HCT116 (cell line): ENCODE data around the gene SLC6A2. TPM values are rescaled to one million over a fixed set of nuclear protein-coding genes. Genes with fewer than 3 reads are reported as not detected.

Experiments used
- EZH2phosphoT487 ChIP-seq: fragments of 200-600 bp; IDR thresholded peaks from 2 replicates; pipeline ENCODE4 v1.6.1; 2018; ENCODE audit warnings: antibody characterized with exemption, borderline replicate concordance
- POLR2A ChIP-seq: IDR thresholded peaks from 2 replicates; pipeline ENCODE4 v1.7.0; 2011; ENCODE audit warnings: borderline replicate concordance; ENCODE audit not compliant: insufficient read depth, insufficient read length; ENCODE audit errors: extremely low read depth
- SIN3A ChIP-seq: IDR thresholded peaks from 2 replicates; pipeline ENCODE4 v1.6.1; 2012; ENCODE audit warnings: low read depth
- SRF ChIP-seq: IDR thresholded peaks from 2 replicates; pipeline ENCODE4 v1.6.1; 2012; ENCODE audit warnings: low read depth
- YY1 ChIP-seq: IDR thresholded peaks from 2 replicates; pipeline ENCODE4 v1.6.1; 2011; ENCODE audit warnings: low read length, low read depth, moderate library complexity, mild to moderate bottlenecking; ENCODE audit not compliant: insufficient replicate concordance; ENCODE audit errors: extremely low read depth
- ZNF274 ChIP-seq: fragments of 200-500 bp; sonication (Bioruptor generic); IDR thresholded peaks from 2 replicates; pipeline ENCODE4 v1.6.1; 2014; ENCODE audit warnings: mild to moderate bottlenecking, low read depth, low read length, inconsistent platforms
- total RNA-seq: library from RNA; stranded (reverse); gene quantifications from one replicate; pipeline ENCODE4 v1.2.1, GENCODE V29; 2021; ENCODE audit not compliant: unreplicated experiment
- TF ChIP-seq, protein P1 (sequence below): IDR thresholded peaks from 2 replicates; pipeline ENCODE4 v1.6.1; 2012; ENCODE audit warnings: low read depth
- TF ChIP-seq, protein P2 (sequence below): IDR thresholded peaks from 2 replicates; pipeline ENCODE4 v1.6.1; 2012
- TF ChIP-seq, protein P3 (sequence below), 3 experiments: fragments of 200-600 bp in 1 of 3; sonication (generic) in 1 of 3; IDR thresholded peaks in 2 of 3; conservative IDR thresholded peaks in 1 of 3; 2 replicates each; pipeline ENCODE4 v1.5.1; 2012 to 2017; ENCODE audit warnings: low read depth in 2 of 3, low read length in 2 of 3, antibody characterized with exemption in 1 of 3, borderline replicate concordance in 1 of 3, control low read depth in 1 of 3, mild to moderate bottlenecking in 1 of 3, mixed read lengths in 1 of 3, mixed run types in 1 of 3, moderate library complexity in 1 of 3; ENCODE audit not compliant: insufficient read depth in 1 of 3
- TF ChIP-seq, protein P4 (sequence below): IDR thresholded peaks from 2 replicates; pipeline ENCODE4 v1.6.1; 2012

The SLC6A2 gene
- total RNA-seq, 1 experiment from 2014 or later, result not detected

DNA sequence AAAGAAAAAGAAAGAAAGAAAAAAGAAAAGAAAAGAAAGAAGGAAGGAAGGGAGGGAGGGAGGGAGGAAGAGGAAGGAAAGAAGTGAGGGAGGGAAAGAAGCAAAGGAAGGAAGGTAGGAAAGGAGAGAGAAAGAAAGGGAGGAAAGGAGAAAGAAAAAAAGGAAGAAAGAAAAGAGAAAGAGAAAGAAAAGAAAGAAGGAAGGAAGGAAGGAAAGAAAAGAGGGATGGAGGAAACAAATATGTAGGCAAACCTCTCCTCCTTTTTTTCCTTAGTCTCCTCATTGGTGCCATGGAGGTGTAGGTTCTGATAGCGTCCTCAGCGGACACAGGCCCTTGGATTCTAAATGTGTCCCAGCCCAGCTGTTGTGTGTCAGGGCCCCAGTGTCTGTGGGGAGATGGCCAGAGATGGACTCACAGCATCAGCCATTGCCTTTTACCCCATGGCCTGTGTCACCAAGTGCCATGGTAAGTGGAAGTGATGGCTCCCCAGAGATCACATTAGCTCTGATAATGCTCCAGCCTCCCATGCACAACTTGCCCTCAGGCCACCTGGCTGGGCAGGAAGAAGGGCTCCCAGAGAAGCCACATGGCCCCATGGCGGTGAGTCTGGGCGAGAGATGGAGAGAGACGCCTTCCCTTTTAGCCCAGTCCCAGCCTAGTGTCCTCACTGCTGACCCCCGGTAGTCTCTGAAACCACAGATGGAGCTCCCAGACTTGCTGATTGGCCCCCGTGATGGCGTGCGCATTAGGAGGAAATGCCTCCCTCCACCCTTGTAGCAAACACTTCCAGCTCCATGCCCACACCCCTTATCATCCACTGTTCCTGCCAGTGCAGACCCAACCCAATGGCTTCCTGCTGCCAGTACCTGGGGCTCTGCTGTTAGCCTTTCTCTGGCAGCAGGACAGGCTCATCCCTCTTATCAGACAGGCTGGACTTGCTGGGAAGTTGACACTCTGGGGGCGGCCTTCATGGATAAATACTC, 3.7 kb upstream of the SLC6A2 start (continued):
- TF ChIP-seq, protein P1, sequence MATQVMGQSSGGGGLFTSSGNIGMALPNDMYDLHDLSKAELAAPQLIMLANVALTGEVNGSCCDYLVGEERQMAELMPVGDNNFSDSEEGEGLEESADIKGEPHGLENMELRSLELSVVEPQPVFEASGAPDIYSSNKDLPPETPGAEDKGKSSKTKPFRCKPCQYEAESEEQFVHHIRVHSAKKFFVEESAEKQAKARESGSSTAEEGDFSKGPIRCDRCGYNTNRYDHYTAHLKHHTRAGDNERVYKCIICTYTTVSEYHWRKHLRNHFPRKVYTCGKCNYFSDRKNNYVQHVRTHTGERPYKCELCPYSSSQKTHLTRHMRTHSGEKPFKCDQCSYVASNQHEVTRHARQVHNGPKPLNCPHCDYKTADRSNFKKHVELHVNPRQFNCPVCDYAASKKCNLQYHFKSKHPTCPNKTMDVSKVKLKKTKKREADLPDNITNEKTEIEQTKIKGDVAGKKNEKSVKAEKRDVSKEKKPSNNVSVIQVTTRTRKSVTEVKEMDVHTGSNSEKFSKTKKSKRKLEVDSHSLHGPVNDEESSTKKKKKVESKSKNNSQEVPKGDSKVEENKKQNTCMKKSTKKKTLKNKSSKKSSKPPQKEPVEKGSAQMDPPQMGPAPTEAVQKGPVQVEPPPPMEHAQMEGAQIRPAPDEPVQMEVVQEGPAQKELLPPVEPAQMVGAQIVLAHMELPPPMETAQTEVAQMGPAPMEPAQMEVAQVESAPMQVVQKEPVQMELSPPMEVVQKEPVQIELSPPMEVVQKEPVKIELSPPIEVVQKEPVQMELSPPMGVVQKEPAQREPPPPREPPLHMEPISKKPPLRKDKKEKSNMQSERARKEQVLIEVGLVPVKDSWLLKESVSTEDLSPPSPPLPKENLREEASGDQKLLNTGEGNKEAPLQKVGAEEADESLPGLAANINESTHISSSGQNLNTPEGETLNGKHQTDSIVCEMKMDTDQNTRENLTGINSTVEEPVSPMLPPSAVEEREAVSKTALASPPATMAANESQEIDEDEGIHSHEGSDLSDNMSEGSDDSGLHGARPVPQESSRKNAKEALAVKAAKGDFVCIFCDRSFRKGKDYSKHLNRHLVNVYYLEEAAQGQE, result no peak
- TF ChIP-seq ZNF274 (no peak), EZH2phosphoT487 (no peak), SIN3A (no peak), POLR2A (no peak), SRF (no peak), YY1 (no peak)
- TF ChIP-seq, protein P2, sequence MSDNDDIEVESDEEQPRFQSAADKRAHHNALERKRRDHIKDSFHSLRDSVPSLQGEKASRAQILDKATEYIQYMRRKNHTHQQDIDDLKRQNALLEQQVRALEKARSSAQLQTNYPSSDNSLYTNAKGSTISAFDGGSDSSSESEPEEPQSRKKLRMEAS, result no peak
- TF ChIP-seq, protein P3, sequence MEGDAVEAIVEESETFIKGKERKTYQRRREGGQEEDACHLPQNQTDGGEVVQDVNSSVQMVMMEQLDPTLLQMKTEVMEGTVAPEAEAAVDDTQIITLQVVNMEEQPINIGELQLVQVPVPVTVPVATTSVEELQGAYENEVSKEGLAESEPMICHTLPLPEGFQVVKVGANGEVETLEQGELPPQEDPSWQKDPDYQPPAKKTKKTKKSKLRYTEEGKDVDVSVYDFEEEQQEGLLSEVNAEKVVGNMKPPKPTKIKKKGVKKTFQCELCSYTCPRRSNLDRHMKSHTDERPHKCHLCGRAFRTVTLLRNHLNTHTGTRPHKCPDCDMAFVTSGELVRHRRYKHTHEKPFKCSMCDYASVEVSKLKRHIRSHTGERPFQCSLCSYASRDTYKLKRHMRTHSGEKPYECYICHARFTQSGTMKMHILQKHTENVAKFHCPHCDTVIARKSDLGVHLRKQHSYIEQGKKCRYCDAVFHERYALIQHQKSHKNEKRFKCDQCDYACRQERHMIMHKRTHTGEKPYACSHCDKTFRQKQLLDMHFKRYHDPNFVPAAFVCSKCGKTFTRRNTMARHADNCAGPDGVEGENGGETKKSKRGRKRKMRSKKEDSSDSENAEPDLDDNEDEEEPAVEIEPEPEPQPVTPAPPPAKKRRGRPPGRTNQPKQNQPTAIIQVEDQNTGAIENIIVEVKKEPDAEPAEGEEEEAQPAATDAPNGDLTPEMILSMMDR (IDR thresholded peaks at IDR 0.05 in 2 of 3, conservative IDR thresholded peaks at IDR 0.05 in 1 of 3; ENCODE audit: borderline replicate concordance in 1 of 3, insufficient read depth in 1 of 3, low read depth in 2 of 3, low read length in 2 of 3), result no peak
- TF ChIP-seq, protein P4, sequence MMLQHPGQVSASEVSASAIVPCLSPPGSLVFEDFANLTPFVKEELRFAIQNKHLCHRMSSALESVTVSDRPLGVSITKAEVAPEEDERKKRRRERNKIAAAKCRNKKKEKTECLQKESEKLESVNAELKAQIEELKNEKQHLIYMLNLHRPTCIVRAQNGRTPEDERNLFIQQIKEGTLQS, result no peak
